ENCODE measurements around the gene TTC23.

Gene TTC23

GRCh38 chr15:99132634-99133287 is 116.6 kb downstream of the TTC23 start:
- TF ChIP-seq CTCF (IDR thresholded peaks at IDR 0.05; ENCODE audit: low read length, missing control alignments), result no peak
- H3K4me3 ChIP-seq (replicated peaks; ENCODE audit: low read depth, low read length), result no peak overlapping the region
- no peak for DNase-seq (ENCODE audit: low read depth)

- DNase-seq (ENCODE audit: low read depth), result no peak
- TF ChIP-seq CTCF (IDR thresholded peaks at IDR 0.05; ENCODE audit: low read length, missing control alignments), result no peak
- H3K4me3 ChIP-seq (replicated peaks; ENCODE audit: low read depth, low read length), result no peak overlapping the region
These were observed 117.3 kb downstream of the TTC23 start for GRCh38 chr15:99132122-99132521.

DNA sequence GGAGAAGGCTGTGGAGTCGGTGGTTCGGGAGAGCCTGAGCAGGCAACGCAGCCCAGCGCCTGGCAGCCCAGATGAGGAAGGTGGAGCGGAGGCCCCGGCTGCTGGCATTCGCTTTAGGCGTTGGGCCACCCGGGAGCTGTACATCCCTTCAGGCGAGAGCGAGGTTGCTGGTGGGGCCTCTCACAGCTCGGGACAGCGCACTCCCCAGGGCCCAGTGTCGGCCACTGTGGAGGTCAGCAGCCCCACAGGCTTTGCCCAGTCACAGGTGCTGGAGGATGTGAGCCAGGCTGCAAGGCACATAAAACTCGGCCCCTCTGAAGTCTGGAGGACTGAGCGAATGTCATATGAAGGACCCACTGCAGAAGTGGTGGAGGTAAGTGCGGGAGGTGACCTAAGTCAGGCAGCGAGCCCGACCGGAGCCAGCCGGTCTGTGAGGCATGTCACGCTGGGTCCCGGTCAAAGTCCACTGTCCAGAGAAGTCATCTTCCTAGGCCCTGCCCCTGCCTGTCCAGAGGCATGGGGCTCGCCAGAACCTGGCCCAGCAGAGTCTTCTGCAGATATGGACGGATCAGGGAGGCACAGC is 117.8 kb downstream of the TTC23 start:
- TF ChIP-seq CTCF (IDR thresholded peaks at IDR 0.05; ENCODE audit: low read length, missing control alignments), result no peak
- no peak for DNase-seq (ENCODE audit: low read depth)

DNA sequence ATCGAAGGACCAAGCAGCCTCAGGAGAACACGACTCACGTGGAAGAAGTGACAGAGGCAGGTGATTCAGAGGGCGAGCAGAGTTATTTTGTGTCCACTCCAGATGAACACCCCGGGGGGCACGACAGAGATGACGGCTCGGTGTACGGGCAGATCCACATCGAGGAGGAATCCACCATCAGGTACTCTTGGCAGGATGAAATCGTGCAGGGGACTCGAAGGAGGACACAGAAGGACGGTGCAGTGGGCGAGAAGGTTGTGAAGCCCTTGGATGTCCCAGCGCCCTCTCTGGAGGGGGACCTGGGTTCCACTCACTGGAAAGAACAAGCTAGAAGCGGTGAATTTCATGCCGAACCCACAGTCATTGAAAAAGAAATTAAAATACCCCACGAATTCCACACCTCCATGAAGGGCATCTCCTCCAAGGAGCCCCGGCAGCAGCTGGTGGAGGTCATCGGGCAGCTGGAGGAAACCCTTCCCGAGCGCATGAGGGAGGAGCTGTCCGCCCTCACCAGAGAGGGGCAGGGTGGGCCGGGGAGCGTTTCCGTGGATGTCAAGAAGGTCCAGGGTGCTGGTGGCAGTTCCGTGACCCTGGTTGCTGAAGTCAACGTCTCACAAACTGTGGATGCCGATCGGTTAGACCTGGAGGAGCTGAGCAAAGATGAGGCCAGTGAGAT is 118.5 kb downstream of the TTC23 start:
- DNase-seq (ENCODE audit: low read depth), result no peak
- no peak overlapping the region for H3K4me3 ChIP-seq (replicated peaks; ENCODE audit: low read depth, low read length)
- TF ChIP-seq CTCF (IDR thresholded peaks at IDR 0.05; ENCODE audit: low read length, missing control alignments), result no peak

More for the DNA sequence above, 117.8 kb downstream of the TTC23 start:
- H3K4me3 ChIP-seq (replicated peaks; ENCODE audit: low read depth, low read length), result no peak overlapping the region

- H3K4me3 ChIP-seq (replicated peaks; ENCODE audit: low read depth, low read length), result no peak overlapping the region
- DNase-seq (ENCODE audit: low read depth), result no peak
- no peak for TF ChIP-seq CTCF (IDR thresholded peaks at IDR 0.05; ENCODE audit: low read length, missing control alignments)
These were observed 119.1 kb downstream of the TTC23 start for GRCh38 chr15:99130314-99130713.

DNA sequence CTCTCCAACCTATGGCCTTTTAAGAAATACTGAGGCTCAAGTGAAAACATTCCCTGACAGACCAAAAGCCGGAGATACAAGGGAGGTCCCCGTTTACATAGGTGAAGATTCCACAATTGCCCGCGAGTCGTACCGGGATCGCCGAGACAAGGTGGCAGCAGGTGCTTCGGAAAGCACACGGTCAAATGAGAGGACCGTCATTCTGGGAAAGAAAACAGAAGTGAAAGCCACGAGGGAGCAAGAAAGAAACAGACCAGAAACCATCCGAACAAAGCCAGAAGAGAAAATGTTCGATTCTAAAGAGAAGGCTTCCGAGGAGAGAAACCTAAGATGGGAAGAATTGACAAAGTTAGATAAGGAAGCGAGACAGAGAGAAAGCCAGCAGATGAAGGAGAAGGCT is 119.7 kb downstream of the TTC23 start:
- DNase-seq (ENCODE audit: low read depth), result no peak
- no peak for TF ChIP-seq CTCF (IDR thresholded peaks at IDR 0.05; ENCODE audit: low read length, missing control alignments)
- H3K4me3 ChIP-seq (replicated peaks; ENCODE audit: low read depth, low read length), result no peak overlapping the region

Data from fibroblast of pulmonary artery (primary cell).